ENCODE data around the gene SCARF2.
A peak's percentile ranks its signal among the peaks of the same experiment; 100 is the strongest.
"Not testable (repeated sequence)": the region's sequence is repeated elsewhere in the genome, so short reads cannot be mapped to it uniquely, and the experiment has no call there.

Gene SCARF2

DNA sequence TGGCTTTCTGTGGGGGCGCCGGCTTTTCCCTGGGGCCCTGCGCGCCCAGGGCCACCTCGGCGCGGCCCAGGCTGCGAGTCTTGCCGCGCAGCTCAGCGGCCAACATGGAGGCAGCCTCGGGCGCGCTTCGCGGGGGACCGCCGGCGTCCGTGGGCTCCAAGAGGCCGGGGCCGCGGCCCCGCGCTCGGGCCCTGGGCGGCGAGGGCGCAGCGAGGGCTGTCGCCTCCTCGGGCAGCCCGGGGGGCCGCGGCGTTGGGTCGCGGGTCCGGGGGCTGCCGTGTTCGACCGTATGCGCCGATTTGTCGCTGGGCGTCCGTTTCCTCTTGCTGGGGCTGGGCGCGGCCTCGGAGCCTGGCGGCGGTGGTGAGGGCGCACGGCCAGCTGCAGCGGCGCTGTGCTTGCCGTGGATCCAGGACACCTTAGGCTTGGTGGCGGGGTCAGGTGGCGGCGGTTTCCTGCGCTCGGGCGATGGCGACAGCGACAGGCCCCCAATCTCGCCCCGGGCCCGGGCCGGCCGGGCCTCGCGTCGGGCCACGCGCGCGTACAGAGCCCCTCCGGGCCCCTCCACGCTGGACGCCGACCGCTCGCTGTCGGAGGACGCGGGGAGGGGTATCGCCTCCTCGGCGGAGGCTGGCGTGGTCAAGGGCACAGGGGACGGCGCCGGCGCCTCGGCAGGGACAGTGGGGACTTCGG lies 11.9 kb downstream of the SCARF2 start:
- no peak for FAIRE-seq

DNA sequence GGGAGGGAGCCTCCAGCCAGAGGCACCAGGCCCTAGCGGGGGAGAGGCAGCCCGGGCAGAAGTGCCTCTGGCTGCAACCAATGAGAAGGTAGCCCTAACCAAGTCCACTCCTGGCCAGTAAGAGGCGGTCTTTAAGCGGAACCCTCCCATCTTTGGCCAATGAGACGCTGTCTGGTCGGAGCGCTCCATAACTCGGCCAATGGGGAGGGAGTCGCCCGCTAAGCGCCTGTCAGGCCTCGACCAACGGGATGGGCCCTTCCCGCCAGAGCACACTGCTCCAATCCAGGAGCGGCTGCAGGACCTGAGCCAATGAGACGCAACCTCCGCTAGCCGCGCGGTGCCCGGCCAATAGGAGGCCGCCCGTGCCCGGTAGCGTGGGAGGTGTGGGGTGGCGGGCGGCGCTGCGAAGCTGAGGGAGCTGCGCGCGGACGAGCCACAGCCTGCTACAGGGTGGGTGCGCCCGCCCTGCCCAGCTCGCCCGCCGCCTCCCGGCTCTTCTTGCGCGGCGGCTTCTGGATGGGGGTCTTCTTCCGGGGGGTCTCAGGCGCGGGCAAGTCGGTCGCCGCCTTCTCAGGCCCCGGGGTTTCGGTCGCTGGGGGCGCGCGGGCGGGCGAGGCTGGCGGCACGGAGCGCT lies 12.6 kb downstream of the SCARF2 start:
- no peak for FAIRE-seq

DNA sequence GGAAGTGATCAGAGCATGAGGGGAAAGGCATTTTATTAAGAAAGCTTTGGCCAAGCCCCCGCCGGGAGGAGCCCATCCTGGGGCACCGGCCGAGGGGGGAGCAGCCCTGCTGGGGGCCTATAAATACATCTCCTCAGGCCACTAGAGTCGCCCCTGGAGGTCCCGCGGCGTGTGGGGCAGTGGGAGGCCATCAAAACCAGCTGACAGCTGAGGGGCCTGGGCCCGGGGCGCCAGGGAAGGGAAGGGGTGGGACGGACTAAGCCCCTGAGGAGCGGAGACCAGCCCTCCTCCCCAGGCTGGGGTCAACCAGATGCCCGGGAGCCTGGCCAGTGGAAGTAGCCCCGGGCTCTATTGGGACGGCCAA lies 13.1 kb downstream of the SCARF2 start:
- no peak for FAIRE-seq

DNA sequence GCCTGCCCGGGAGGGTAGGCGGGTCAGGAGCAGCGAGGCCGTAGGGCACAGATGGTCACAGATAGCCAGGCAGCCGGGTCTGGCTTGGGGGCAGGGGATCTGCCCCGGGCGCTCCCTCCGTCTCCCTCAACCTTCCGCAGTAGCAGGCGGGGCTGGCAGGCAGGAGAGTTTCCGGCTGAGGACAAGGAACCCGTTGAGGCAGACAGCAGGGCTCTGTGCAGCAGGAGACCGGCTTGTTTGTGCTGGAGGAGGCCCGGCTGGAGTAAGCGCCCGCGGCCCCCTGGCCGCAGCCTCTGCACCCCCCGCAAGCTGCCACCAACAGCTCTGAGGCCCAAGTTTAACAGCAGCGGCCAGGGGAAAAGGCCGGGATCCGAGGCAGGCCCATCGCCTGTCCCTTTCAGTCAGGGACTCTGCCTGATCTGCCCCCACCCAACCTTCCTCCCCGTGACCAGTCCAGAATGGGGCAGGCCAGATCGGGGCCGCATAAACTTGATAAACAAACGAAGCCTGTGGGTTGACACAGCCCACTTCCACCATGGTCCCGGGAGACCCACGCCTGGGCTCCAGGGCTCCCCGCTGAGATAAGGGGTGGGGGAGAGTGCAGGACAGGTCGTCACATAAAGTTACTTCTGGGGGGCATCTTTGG lies 13.6 kb downstream of the SCARF2 start:
- no peak for FAIRE-seq

DNA sequence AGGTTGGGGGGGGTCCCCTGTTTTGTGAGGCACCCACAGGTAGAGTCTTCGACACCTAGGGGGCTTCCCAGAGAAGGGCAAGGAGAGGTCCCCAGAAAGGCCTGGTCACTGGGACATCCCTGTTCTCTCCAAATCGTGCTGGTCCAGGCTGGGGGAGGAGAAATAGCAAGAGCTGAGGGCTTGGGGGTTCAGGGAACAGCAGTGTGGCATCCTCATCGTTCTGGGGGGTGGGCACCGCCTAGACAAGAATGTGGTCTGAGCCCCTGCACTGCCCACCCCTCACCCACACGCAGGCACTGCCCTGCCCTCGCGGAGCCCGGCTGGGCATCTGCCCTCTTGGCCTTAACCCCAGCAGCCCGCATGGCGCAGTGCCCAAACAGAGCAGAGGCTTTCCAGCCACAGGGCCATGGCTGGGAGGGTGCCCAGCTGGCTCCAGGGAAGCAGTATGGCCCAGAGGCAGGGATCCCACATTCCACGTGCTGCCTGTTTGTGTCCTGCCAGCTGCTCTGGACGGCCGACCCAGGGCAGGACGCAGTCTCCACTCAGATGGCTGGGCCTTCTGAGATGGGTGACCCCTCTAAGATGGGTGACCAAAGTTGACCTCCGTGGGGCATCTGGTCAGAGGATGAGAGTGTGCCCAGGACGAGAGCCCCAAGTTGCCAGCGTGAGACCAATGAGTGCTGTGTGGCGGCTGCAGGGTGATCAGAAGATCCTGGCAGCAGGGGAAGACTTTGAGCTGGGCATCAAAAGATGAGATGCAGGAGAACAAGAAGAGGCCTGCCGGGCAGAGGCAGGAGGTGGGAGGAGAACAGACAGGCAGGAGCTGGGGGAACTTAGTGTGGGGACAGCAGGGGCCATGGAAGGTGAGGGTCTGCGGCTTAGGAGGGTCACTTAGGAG lies 14.4 kb downstream of the SCARF2 start:
- no peak for FAIRE-seq

DNA sequence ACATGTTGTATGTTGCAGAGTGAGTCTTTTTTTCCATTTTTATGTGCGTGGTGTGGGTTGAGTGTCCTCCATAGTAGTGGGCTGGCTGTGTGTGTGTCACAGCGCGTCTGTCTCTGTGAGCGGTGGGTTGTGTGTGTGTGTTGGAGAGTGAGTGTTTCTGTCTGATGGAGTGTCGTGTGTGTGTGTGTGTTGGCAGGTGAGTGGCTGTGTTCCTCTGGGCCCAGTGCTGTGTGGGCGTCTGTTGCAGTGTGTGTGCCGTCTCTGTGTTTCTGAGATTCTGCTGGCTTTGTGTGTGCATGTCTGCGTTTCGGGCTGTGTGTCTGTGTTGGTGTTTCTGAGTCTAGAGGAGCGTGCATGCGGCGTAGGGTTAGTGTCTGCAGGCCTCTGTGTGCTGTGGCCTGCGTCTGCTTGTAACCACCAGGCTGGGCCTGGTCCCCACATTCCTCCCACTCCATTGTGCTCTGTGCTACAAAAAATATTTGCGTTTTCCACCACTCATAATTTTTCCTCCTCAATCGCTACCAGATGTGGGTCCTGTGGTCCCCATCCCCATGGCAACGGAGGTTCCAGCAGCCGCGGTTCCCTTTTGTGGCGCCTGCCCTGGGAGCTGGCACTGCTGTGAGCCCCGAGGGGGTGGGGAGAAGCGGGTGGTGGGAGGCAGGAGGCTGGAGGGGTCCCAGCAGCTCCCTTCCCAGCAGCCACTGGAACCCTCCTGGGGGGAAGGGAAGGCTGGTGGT lies 15.2 kb downstream of the SCARF2 start:
- FAIRE-seq, result no peak

DNA sequence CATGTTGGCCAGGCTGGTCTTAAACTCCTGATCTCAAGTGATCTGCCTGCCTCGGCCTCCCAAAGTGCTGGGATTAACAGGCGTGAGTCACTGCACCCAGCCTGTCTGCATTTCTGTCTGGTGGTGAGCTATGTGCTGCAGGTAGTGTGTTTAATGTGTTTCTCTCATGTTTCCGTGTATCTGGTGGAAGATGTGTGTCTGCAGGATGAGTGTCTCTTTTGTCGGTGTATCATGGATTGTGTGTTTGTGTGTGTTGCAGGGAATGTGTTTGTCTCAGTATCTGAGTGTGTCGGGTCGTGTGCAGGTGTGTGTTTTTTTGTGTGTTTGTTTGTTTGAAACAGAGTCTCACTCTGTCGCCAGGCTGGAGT lies 16.1 kb downstream of the SCARF2 start:
- no peak for FAIRE-seq

DNA sequence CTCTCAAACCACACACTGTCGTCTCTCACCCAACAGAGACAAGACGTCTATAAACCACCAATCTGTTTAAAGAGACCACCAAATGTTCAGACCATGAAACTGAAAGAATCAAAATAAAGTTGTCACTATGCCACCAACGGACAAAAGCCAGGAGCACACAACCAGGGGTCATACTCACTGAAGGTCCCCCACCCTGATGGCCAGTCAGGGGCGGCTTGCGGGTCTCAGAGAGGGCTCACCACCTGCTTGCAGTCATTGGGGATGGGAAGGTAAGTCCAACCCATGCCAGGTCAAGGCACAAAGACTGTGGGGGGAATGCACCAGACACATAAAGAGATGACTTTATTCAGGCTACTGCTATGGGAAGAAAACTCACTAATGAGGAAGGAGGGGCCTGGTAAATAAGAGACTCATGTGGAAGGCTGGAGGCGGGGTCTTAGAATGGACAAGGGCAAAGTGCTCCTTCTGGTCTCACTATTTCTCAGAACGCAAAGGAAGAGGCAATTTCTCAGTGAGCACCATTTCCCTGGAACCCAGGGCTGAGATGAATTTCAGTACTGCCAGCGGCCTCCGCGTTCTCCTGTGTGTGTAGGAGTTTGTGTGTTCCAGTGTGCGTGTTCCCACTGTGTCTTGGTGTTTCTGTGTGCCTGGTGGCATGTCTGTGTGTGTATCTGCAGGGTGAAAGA lies 17.3 kb downstream of the SCARF2 start:
- no peak for FAIRE-seq

DNA sequence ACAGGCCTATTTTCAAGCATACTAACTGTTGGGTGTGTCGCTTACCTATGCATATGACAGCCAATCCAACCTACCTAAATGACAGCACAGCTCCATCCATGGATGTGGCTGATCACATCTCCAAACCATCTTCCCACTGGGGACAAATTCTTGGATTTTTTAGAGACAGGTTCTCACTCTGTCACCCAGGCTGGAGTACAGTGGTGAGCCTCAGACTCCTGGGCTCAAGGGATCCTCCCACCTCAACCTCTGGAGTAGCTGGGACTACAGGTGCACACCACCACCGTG lies 18.0 kb downstream of the SCARF2 start:
- no peak for FAIRE-seq

DNA sequence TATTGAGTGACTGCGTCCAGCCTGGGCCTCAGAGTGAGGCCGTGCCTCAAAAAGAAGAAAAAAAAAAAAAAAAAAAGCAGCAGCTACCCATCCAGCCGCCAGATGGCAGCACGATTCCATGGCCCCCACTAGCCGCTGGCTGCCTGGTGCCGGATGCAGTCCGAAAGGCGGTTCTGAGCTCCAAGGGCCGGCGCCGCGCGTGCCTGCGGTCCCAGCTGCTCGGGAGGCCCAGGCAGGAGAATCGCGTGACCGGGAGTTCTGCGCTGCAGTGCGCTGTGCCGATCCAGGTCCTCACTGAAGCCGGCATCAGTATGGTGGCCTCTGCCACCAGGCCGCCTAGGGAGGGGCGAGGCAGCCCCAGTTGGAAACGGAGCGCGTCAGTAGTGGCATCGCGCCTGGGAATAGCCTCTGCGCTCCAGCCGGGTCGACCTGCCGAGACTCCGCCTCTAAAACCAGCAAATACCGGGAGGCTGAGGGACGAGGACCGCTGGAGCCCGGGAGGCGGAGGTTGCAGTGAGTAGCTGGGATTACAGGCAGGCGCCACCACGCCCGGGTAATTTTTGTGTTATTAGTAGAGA lies 19.3 kb downstream of the SCARF2 start:
- FAIRE-seq, result peak; percentile 41

DNA sequence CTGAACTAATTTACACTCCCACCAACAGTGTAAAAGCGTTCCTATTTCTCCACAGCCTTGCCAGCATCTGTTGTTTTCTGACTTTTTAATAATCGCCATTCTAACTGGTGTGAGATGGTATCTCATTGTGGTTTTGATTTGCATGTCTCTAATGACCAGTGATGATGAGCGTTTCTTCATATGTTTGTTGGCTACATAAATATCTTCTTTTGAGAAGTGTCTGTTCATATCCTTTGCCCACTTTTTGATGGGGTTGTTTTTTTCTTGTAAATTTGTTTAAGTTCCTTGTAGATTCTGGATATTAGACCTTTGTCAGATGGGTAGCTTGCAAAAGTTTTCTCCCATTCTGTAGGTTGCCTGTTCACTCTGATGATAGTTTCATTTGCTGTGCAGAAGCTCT lies 21.9 kb downstream of the SCARF2 start:
- FAIRE-seq, result not testable (repeated sequence)

DNA sequence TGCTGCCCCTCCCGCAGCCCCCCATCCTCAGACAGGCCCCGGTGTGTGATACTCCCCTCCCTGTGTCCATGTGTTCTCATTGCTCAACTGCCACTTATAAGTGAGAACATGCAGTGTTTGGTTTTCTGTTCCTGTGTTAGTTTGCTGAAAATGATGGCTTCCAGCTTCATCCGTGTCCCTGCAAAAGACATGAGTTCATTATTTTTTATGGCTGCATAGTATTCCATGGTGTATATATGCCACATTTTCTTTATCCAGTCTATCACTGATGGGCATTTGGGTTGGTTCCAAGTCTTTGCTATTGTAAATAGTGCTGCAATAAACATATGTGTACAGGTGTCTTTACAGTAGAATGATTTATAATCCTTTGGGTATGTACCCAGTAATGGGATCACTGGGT lies 22.4 kb downstream of the SCARF2 start:
- FAIRE-seq, result not testable (repeated sequence)

DNA sequence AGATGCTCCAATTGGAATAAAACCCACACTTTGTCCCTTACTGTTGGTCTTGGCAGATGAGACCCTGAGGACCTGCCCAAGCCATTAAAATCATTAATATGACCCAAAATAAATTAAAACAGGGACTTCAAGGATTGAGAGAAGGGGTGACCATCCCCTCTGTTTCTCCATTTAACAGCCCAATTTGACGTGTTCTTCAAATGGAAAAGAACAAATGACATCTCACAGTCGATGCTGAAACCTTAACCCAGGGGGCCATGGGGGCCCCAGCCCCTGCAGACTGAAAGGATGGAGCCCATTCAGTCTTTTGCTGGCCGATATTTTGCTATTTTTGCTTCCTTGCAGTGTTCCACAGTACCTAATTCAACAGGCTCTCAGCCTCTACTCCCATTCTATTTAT lies 23.2 kb downstream of the SCARF2 start:
- FAIRE-seq, result no peak

DNA sequence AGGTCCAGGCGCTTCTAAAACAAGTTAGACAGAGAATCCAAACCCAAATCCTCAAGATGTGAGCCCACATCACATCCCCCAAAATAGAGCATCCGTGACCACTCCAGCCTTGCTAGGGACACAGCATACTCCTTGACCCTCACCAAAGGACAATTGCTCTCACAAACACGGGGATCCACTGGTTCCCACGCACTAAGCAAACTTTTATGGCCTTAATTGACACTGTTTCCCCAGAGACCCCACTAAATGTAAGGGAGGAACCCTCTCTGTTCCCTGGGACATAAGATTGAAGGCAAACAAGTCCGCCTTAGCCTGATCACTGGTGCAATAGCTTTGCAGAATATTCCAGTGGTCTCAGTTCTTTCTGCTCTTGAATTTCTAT lies 23.6 kb downstream of the SCARF2 start:
- FAIRE-seq, result no peak

DNA sequence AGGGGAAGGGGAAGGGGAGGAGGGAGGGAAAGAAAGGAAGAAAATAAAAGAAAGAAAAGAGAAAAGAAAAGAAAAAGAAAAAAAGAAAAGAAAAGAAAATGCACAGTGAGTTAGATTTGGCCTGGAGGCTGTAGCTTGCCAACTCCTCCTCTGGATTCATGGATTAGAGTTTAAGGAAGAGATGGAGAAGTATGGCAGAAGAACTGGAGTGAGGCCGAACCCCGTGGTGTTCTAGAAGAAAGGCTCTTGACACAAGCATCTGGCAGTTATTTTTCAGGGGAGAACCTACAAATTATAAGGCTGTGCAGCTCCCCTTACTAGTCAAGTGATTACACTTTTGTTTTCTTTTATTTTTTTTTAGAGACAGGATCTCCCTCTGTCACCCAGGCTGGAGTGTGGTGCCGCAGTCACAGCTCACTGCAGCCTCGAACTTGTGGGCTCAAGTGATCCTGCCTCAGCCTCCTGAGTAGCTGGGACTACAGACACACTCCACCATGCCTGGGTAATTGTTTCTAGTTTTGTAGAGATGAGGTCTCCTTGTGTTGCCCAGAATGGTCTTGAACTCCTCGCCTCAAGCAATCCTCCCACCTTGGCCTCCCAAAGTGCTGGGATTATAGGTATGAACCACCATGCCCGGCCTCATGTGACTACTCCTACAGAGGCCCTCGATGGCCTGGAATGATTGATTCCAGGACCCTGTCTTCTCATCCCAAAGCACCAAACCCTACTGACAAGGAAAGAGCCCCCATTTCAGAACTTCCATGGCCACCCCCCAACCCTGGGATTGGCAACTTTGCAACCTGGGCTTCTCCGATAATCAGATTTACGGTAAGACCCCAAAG lies 24.2 kb downstream of the SCARF2 start:
- no peak for FAIRE-seq

DNA sequence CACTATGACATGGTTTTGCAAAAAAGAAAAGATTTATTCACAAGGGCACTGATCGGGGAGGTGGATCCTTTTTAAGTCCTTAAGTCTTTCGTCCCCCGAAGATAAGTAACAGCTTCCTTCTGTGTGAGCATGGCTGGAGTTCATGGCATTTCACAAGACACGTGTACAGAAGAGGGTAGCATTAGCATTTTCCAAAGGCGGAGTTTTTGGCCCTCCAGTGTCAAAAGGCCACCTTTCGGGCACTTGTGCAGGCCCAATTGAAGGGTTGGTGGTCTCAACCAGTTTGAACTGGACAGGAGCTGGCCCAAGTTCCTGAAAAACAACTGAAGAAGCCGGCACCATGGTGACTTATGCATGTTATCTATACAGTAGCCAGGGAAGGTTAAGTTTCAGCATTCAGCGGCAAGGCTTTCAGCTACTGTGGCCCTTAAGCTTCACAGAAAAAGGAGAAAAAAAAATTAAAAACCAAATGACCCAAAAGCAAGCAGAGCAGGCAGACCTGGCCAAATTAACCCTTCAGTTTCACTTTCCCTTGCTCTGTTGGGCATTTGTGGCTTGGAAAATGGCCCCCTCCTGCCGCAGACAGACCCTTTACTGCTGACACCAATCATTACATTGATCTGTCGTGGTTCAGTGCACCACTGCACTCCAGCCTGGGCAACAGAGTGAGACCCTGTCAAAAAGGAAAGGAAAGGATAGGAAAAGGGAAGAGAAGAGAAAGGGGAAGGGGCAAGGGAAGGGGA lies 25.0 kb downstream of the SCARF2 start:
- FAIRE-seq, result no peak

DNA sequence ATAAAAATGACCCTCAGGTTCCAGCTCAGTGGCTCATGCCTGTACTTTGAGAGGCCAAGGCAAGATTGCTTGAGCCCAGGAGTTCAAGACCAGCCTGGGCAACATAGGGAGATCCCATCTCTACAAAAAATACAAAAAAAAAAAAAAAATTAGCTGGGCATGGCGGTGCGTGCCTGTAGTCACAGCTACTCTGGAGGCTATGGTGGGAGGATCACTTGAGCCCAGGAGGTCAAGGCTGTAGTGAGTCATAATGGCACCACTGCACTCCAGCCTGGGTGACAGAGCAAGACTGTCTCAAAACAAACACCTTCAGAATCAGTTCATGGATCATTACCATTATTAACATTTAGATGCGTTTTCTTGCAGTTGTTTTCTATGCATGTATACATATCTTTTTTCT lies 28.2 kb downstream of the SCARF2 start:
- FAIRE-seq, result not testable (repeated sequence)

DNA sequence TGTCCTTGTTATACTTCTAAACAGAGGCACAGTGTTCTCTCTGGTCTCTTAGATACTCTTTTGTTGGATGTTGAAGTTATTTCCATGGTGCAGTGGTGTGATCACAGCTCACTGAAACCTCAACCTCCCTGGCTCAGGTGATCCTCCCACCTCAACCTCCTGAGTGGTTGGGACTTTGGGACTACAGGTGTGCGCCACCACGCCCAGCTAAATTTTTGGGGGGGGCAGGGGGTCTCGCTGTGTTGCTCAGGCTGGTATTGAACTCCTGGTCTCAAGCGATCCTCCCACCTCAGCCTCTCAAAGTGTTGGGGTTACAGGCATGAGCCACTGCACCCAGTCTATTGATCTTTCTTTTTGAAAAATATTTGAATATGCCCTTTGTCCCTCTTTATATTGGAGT lies 28.7 kb downstream of the SCARF2 start:
- FAIRE-seq, result no peak

DNA sequence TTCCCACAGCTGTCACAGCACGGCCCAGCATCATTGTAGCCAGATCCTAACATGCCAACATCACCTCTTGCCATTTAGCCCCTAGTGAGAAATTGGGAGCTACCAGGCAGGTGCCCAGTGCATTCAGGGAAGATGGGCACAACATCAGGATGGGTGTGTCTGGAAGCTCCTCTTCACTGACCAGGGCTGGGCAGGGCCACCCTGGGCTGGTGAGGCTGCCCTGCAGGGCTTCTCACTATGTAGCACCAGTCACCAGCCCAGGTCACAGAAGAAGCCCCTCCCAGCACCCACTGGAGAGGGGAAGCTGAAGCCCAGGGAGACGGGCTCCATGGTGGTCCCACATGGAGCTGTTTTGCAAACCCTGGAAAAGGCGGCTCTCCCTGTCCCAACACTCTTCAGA lies 29.8 kb downstream of the SCARF2 start:
- FAIRE-seq, result no peak

DNA sequence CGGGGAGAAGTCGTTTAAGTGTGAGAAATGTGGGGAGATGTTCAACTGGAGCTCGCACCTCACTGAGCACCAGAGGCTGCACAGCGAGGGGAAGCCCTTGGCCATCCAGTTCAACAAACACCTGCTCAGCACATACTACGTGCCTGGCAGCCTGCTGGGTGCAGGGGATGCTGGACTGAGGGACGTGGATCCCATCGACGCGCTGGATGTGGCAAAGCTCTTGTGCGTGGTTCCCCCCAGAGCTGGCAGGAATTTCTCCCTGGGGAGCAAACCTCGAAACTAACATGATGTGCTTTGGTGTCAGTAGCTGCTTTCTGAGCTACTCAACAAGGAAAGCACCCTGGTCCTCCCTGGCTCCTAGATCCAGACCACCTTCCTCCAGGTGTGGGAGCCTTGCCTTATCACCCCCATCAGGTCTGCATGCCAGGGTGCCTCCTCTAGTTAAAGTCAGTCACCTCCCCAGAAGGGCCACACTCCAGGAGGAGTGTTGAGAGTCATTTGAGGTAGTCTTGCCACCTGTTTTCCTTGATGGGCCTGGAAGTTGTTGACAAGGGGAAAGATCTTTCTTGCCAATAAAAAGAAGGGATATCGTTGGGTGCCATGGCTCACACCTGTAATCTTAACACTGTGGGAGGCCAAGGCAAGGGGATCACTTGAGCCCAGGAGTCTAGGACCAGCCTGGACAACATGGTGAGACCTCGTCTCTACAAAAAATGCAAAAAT lies 30.8 kb downstream of the SCARF2 start:
- no peak for FAIRE-seq
